ENCODE data around the gene TTC21B. TPM values are rescaled to one million over a fixed set of nuclear protein-coding genes. Genes with fewer than 3 reads are reported as not detected.

TTC21B gene
- total RNA-seq, 1 donor from 2014 or later, result 38.4 TPM

DNA sequence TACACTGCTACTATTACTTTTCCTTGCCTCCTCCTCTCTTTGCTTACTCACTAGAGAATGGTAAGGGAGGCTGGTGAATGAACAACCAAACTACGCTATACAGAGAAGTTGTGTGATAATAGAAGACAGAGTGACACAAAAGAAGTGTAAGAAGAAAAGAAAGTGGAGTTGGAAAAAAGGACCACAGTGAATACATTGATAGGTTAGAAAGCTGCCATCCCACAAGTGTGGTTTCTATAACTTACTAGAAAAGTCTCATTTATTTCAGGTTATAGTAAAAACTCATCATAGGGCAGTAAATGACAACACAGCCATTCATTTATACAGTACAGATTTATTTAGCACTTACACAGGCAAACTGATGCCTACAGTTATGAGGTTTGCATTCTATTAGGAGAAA, 77.3 kb downstream of the TTC21B start:
- Mint-ChIP-seq H3K27ac (ENCODE audit: unreplicated experiment) (peak overlapping the region; percentile 46), H3K9me3 (no peaks in the 10 kb centered on the region), H3K36me3 (ENCODE audit: low read depth) (peaks cover 3% of the 10 kb centered on the region), H3K4me3 (no peak overlapping the region), H3K27me3 (ENCODE audit: low read depth) (no peaks in the 10 kb centered on the region), H3K4me1 (peaks cover 19% of the 10 kb centered on the region)
- TF ChIP-seq, protein P1, sequence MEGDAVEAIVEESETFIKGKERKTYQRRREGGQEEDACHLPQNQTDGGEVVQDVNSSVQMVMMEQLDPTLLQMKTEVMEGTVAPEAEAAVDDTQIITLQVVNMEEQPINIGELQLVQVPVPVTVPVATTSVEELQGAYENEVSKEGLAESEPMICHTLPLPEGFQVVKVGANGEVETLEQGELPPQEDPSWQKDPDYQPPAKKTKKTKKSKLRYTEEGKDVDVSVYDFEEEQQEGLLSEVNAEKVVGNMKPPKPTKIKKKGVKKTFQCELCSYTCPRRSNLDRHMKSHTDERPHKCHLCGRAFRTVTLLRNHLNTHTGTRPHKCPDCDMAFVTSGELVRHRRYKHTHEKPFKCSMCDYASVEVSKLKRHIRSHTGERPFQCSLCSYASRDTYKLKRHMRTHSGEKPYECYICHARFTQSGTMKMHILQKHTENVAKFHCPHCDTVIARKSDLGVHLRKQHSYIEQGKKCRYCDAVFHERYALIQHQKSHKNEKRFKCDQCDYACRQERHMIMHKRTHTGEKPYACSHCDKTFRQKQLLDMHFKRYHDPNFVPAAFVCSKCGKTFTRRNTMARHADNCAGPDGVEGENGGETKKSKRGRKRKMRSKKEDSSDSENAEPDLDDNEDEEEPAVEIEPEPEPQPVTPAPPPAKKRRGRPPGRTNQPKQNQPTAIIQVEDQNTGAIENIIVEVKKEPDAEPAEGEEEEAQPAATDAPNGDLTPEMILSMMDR (conservative IDR thresholded peaks at IDR 0.05), result no peak
- DNase-seq (ENCODE audit: low read depth, low spot score), result no peak

- Mint-ChIP-seq H3K4me3 (peak overlapping the region; percentile 2), H3K27ac (ENCODE audit: unreplicated experiment) (no peak overlapping the region), H3K27me3 (ENCODE audit: low read depth) (no peaks in the 10 kb centered on the region), H3K4me1 (peaks cover 31% of the 10 kb centered on the region), H3K36me3 (ENCODE audit: low read depth) (peaks cover 10% of the 10 kb centered on the region), H3K9me3 (no peaks in the 10 kb centered on the region)
- no peak for DNase-seq (ENCODE audit: low read depth, low spot score)
- TF ChIP-seq, protein P1 (conservative IDR thresholded peaks at IDR 0.05), result peak; percentile 85
Observed at GRCh38 chr2:165874445-165875039, 79.0 kb downstream of the TTC21B start.

GRCh38 chr2:165872101-165872791, 81.3 kb downstream of the TTC21B start:
- DNase-seq (ENCODE audit: low read depth, low spot score), result no peak
- H3K4me3 Mint-ChIP-seq, result no peak overlapping the region
- H3K27ac Mint-ChIP-seq (ENCODE audit: unreplicated experiment), result no peak overlapping the region
- peaks cover 10% of the 10 kb centered on the region for H3K36me3 Mint-ChIP-seq (ENCODE audit: low read depth)
- no peaks in the 10 kb centered on the region for H3K9me3 Mint-ChIP-seq
- TF ChIP-seq, protein P1 (conservative IDR thresholded peaks at IDR 0.05), result no peak
- peaks cover 31% of the 10 kb centered on the region for H3K4me1 Mint-ChIP-seq
- no peaks in the 10 kb centered on the region for H3K27me3 Mint-ChIP-seq (ENCODE audit: low read depth)

GRCh38 chr2:165871025-165871424, 82.6 kb downstream of the TTC21B start:
- H3K36me3 Mint-ChIP-seq (ENCODE audit: low read depth), result peaks cover 10% of the 10 kb centered on the region
- H3K27ac Mint-ChIP-seq (ENCODE audit: unreplicated experiment), result peak overlapping the region; percentile 91
- H3K27me3 Mint-ChIP-seq (ENCODE audit: low read depth), result no peaks in the 10 kb centered on the region
- no peak overlapping the region for H3K4me3 Mint-ChIP-seq
- TF ChIP-seq, protein P1 (conservative IDR thresholded peaks at IDR 0.05), result no peak
- H3K4me1 Mint-ChIP-seq, result peaks cover 22% of the 10 kb centered on the region
- H3K9me3 Mint-ChIP-seq, result no peaks in the 10 kb centered on the region
- no peak for DNase-seq (ENCODE audit: low read depth, low spot score)

DNA sequence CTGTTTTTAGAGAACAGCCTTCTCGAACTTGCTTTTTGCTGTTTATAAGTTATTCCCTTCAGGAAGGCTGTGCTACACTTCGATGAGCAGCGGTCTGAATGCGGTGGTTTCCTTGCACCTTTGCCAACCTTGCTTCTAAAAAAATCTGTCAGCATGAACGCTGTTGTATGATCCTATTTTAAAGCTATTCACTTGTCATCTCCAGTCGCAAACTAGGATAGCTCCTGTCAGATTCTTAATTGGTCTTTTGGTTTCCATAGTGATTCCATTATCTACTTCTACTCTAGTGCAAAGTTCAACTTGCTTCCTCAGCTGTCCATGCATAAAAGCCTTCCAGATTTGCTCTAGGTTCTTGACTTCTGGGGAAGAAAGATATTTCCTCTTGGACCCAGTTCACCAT, 83.2 kb downstream of the TTC21B start:
- H3K4me3 Mint-ChIP-seq, result peak overlapping the region; percentile 21
- H3K27me3 Mint-ChIP-seq (ENCODE audit: low read depth), result no peaks in the 10 kb centered on the region
- no peaks in the 10 kb centered on the region for H3K9me3 Mint-ChIP-seq
- H3K36me3 Mint-ChIP-seq (ENCODE audit: low read depth), result peaks cover 10% of the 10 kb centered on the region
- no peak for DNase-seq (ENCODE audit: low read depth, low spot score)
- TF ChIP-seq, protein P1 (conservative IDR thresholded peaks at IDR 0.05), result no peak
- peaks cover 27% of the 10 kb centered on the region for H3K4me1 Mint-ChIP-seq
- no peak overlapping the region for H3K27ac Mint-ChIP-seq (ENCODE audit: unreplicated experiment)

Measured in neural crest cell (in vitro differentiated cells).